Thyroid gland (tissue), 4 donors: ENCODE measurements around the gene ITGB1BP2. TPM values are rescaled to one million over a fixed set of nuclear protein-coding genes. Genes with fewer than 3 reads are reported as not detected.
"Not testable (repeated sequence)": the region's sequence is repeated elsewhere in the genome, so short reads cannot be mapped to it uniquely, and the experiment has no call there.

Experiments used
- DNase-seq, 2 donors: peaks; one replicate each; pipeline ENCODE4 v3.0.0-alpha.2; 2019
- H3K27ac ChIP-seq, 3 donors: fragments of 200-600 bp; sonication (generic); 1 replicate in 2 of 3; 2 replicates in 1 of 3; pipeline ENCODE4 v1.5.1; 2016 to 2019; ENCODE audit warnings: mild to moderate bottlenecking in 1 of 3, moderate library complexity in 1 of 3
- H3K27me3 ChIP-seq: fragments of 200-600 bp; sonication (generic); one replicate; pipeline ENCODE4 v1.5.1; 2019
- H3K36me3 ChIP-seq, 2 donors: fragments of 200-600 bp; sonication (generic); one replicate each; pipeline ENCODE4 v1.5.1; 2016 to 2019
- H3K4me1 ChIP-seq, 2 donors: fragments of 200-600 bp; sonication (generic); one replicate each; pipeline ENCODE4 v1.5.1; 2017 to 2019
- H3K4me3 ChIP-seq, 3 donors: fragments of 200-600 bp; sonication (generic); replicated peaks in 1 of 3; 1 replicate in 2 of 3; 2 replicates in 1 of 3; pipeline ENCODE4 v1.5.1; 2016; ENCODE audit warnings: mild to moderate bottlenecking in 1 of 3
- H3K9me3 ChIP-seq: fragments of 200-600 bp; sonication (generic); one replicate; pipeline ENCODE4 v1.5.1; 2017
- CTCF ChIP-seq, 6 experiments: fragments of 200-600 bp in 3 of 6; fragments of 450-650 bp in 3 of 6; sonication (generic) in 3 of 6; IDR thresholded peaks; one replicate each; pipeline ENCODE4 v1.5.1; 2016 to 2019; ENCODE audit warnings: antibody characterized with exemption in 6 of 6, mild to moderate bottlenecking in 2 of 6, inconsistent platforms in 1 of 6, moderate library complexity in 1 of 6
- POLR2A ChIP-seq, 2 donors: fragments of 450-650 bp; IDR thresholded peaks; one replicate each; pipeline ENCODE4 v1.6.1; 2017; ENCODE audit warnings: antibody characterized with exemption in 2 of 2, mild to moderate bottlenecking in 2 of 2, moderate library complexity in 1 of 2
- WGBS, 2 donors: methylation state at CpG; one replicate each; pipeline ENCODE4 v1.1.5; 2017; 5-methylcytosine and 5-hydroxymethylcytosine counted together
- intact Hi-C: fragments of 100-400 bp; cut with DNase I; formaldehyde crosslinking; loops from one replicate; pipeline ENCODE4 v1.15.1; 2023
- total RNA-seq, 4 donors: library from RNA; depleted of rRNA; stranded (reverse); fragments of >200 nt; gene quantifications; one replicate each; pipeline ENCODE4 v1.2.3, GENCODE V29; 2016

Gene ITGB1BP2
- total RNA-seq, 4 donors from 2014 or later: 0.33 to 1.0 (median 0.67) TPM; not detected in 1

DNA sequence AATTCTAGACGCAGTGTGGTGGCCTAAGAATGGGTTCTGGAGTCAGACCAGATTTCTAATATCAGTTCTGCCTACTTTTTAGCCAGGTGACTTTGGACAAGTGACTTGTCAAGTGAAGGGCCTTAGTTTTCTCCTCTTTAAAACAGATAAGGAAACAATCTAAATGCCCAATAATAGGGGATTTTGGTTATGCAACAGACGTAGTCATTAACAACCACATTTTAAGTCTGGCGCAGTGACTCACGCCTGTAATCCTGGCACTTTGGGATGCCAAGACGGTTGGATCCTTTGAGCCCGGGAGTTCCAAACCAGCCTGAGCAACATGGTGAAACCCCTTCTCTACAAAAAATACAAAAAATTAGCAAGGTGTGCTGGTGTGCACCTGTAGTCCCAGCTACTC is 45.5 kb upstream of the ITGB1BP2 start:
- H3K9me3 ChIP-seq: no peaks in the 10 kb centered on the region
- no peak overlapping the region for H3K27ac ChIP-seq
- H3K36me3 ChIP-seq: no peaks in the 10 kb centered on the region
- H3K4me1 ChIP-seq: peaks cover 9 to 15% of the 10 kb centered on the region in 2 donors
- 57 to 71% methylated on average over 3 to 6 of the region's 6 CpGs for WGBS, 2 donors
- no peak overlapping the region for H3K4me3 ChIP-seq
- intact Hi-C loops: no loop called here
- no peaks in the 10 kb centered on the region for H3K27me3 ChIP-seq
- TF ChIP-seq POLR2A (IDR thresholded peaks at IDR 0.05) (no peak), CTCF (IDR thresholded peaks at IDR 0.05) (no peak)
- no peak for DNase-seq

DNA sequence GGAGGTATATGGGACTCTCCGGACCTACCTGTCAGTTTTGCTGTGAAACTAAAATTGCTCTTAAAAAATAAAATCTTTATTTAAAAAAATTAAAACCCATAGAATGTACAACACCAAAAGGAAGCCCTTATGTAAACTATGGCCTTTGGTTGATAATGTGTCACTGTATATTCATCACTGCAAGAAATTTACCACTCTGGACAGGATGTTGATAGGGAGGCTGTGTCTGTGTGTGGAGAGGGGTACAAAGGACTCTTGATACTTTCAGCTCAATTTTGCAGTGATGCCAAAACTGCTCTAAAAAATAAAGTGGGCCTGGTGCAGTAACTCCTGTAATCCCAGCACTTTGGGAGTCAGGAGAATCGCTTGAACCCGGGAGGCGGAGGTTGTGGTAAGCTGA is 44.7 kb upstream of the ITGB1BP2 start:
- intact Hi-C loops: no loop called here
- Histone ChIP-seq H3K4me1 (peaks cover 9 to 13% of the 10 kb centered on the region in 2 donors), H3K27ac (no peak overlapping the region), H3K36me3 (no peaks in the 10 kb centered on the region), H3K27me3 (no peaks in the 10 kb centered on the region), H3K4me3 (no peak overlapping the region), H3K9me3 (no peaks in the 10 kb centered on the region)
- DNase-seq: no peak
- TF ChIP-seq POLR2A (IDR thresholded peaks at IDR 0.05): no peak
- TF ChIP-seq CTCF (IDR thresholded peaks at IDR 0.05): no peak
- WGBS, 2 donors: 89 to 94% methylated on average over 4 of the region's 4 CpGs

GRCh38 chrX:71268624-71269023 is 32.9 kb upstream of the ITGB1BP2 start:
- intact Hi-C loops, DNase-seq, H3K27ac ChIP-seq, H3K4me3 ChIP-seq, H3K36me3 ChIP-seq, H3K4me1 ChIP-seq, H3K27me3 ChIP-seq, H3K9me3 ChIP-seq: not testable (repeated sequence)

GRCh38 chrX:71269801-71270395 is 31.7 kb upstream of the ITGB1BP2 start:
- WGBS, 2 donors: 100% methylated on average over 4 of the region's 19 CpGs; no CpG with 5 or more reads in 1 of the 2 donors
- no peak for TF ChIP-seq POLR2A (IDR thresholded peaks at IDR 0.05)
- TF ChIP-seq CTCF (IDR thresholded peaks at IDR 0.05): no peak
- H3K4me1 ChIP-seq: no peaks in the 10 kb centered on the region
- no peak for DNase-seq
- no peak overlapping the region for H3K4me3 ChIP-seq
- no peaks in the 10 kb centered on the region for H3K9me3 ChIP-seq
- H3K27ac ChIP-seq: no peak overlapping the region
- H3K27me3 ChIP-seq: no peaks in the 10 kb centered on the region
- intact Hi-C loops: no loop called here
- H3K36me3 ChIP-seq: no peaks in the 10 kb centered on the region

DNA sequence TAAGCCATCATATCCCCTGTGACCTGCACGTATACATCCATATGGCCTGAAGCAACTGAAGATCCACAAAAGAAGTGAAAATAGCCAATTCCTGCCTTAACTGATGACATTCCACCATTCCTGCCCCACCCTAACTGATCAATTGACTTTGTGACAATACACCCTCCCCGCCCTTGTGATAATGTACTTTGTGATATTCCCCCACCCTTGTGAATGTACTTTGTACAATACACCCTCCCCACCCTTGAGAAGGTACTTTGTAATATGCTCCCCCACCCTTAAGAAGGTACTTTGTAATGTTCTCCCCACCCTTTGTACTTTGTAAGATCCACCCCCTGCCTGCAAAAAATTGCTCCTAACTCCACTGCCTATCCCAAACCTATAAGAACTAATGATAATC is 29.2 kb upstream of the ITGB1BP2 start:
- H3K4me3 ChIP-seq, intact Hi-C loops, H3K27me3 ChIP-seq, H3K9me3 ChIP-seq, H3K27ac ChIP-seq, DNase-seq, H3K4me1 ChIP-seq, H3K36me3 ChIP-seq: not testable (repeated sequence)
- 100% methylated on average over 2 of the region's 2 CpGs for WGBS, 2 donors

DNA sequence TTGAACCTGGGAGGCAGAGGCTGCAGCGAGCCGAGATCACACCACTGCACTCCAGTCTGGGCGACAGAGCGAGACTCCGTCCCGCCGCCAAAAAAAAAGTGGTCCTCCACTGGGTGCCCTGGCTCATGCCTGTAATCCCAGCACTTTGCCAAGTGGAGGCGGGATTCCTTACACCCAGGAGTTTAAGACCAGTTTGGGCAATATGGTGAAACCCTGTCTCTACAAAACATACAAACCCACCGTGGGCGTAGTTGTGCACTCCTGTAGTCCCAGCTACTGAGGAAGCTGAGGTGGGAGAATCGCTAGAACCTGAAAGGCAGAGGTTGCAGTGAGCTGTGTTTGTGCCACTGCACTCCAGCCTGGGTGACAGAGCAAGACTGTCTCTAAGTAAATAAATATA is 20.2 kb upstream of the ITGB1BP2 start:
- H3K9me3 ChIP-seq, H3K4me3 ChIP-seq, H3K27me3 ChIP-seq, DNase-seq, H3K27ac ChIP-seq, H3K36me3 ChIP-seq, intact Hi-C loops: not testable (repeated sequence)
- H3K4me1 ChIP-seq: peaks cover 0 to 11% of the 10 kb centered on the region in 2 donors
- WGBS, 2 donors: 83 to 94% methylated on average over 5 to 11 of the region's 11 CpGs
